GM12878 (cell line): Measurements from ENCODE around the gene LGI4. TPM values are rescaled to one million over a fixed set of nuclear protein-coding genes. Genes with fewer than 3 reads are reported as not detected.

Experiments
- ATAC-seq: fragments of 200-7000 bp; cut with Tn5 transposase; 3 replicates; pipeline ENCODE4 v1.9.1; 2020; ENCODE audit warnings: mild to moderate bottlenecking, moderate library complexity
- BruUV-seq: library from RNA; stranded (reverse); fragments of 400-500 nt; replicated peaks from 2 replicates; lab custom pipeline; 2021; lab: Mats Ljungman, UMichigan
- CTCF ChIA-PET: fragments of 300-600 bp; sonication (Branson Sonifier 250); formaldehyde crosslinking; extraction: SDS; loops from one replicate; lab custom pipeline; 2021; ENCODE audit warnings: inconsistent platforms; lab: Yijun Ruan, JAX
- POLR2A ChIA-PET: fragments of 350-600 bp; formaldehyde crosslinking; extraction: SDS; loops from one replicate; lab custom pipeline; 2021; ENCODE audit warnings: inconsistent platforms; lab: Charles Lee
- RAD21 ChIA-PET: fragments of 300-600 bp; sonication (Branson Sonifier 250); formaldehyde crosslinking; loops from one replicate; lab custom pipeline; 2023; ENCODE audit warnings: antibody characterized with exemption; ENCODE audit not compliant: unreplicated experiment; lab: Charles Lee
- SMC1A ChIA-PET: fragments of 300-600 bp; sonication (Branson Sonifier 250); formaldehyde crosslinking; loops from one replicate; lab custom pipeline; 2023; ENCODE audit not compliant: unreplicated experiment, uncharacterized antibody; lab: Charles Lee
- DNase-seq: peaks from one replicate; pipeline ENCODE4 v3.0.0-alpha.2; 2011; ENCODE audit warnings: low read depth, low spot score
- FAIRE-seq: peaks from 3 replicates; lab custom pipeline; 2011; peaks lifted over from hg19 to GRCh38; lab: Jason Lieb, UNC
- H2AFZ ChIP-seq: 2 replicates; pipeline ENCODE4 v1.6.0; 2011; ENCODE audit warnings: low read depth, low read length, control low read depth; ENCODE audit not compliant: control insufficient read depth
- H3K27ac ChIP-seq: 2 replicates; pipeline ENCODE4 v1.5.1; 2011; ENCODE audit warnings: control low read depth; ENCODE audit not compliant: control insufficient read depth, insufficient read depth
- H3K27me3 ChIP-seq, 2 experiments: replicated peaks in 1 of 2; 2 replicates each; pipeline versions ENCODE4 v1.6.0 to v1.6.1; 2011; ENCODE audit warnings: low read length in 1 of 2; ENCODE audit not compliant: control insufficient read depth in 2 of 2, insufficient read depth in 2 of 2
- H3K36me3 ChIP-seq, 2 experiments: 2 replicates each; pipeline ENCODE4 v1.5.1; 2011; ENCODE audit warnings: low read length in 1 of 2; ENCODE audit not compliant: control insufficient read depth in 2 of 2, insufficient read depth in 2 of 2
- H3K4me1 ChIP-seq: 2 replicates; pipeline ENCODE4 v1.6.1; 2011; ENCODE audit warnings: mild to moderate bottlenecking, low read length, moderate library complexity, mixed read lengths; ENCODE audit not compliant: control insufficient read depth, insufficient read depth
- H3K4me2 ChIP-seq: 2 replicates; pipeline ENCODE4 v1.6.0; 2011; ENCODE audit warnings: control low read depth; ENCODE audit not compliant: control insufficient read depth, insufficient read depth
- H3K4me3 ChIP-seq: fragments of 200-600 bp; sonication (generic); 2 replicates; pipeline ENCODE4 v1.5.1; 2016
- H3K79me2 ChIP-seq: 2 replicates; pipeline ENCODE4 v1.6.0; 2011; ENCODE audit warnings: low read length; ENCODE audit not compliant: control insufficient read depth, insufficient read depth
- H3K9ac ChIP-seq: 2 replicates; pipeline ENCODE4 v1.8.0; 2011; ENCODE audit warnings: low read length, control low read depth, mixed read lengths; ENCODE audit not compliant: control insufficient read depth, insufficient read depth
- H3K9me3 ChIP-seq: replicated peaks from 3 replicates; pipeline ENCODE4 v1.5.1; 2011; ENCODE audit warnings: mild to moderate bottlenecking, low read length; ENCODE audit not compliant: control insufficient read depth, insufficient read depth
- H4K20me1 ChIP-seq: 2 replicates; pipeline ENCODE4 v1.6.0; 2011; ENCODE audit not compliant: control insufficient read depth, insufficient read depth
- ATF7 ChIP-seq: fragments of 450-650 bp; IDR thresholded peaks from 2 replicates; pipeline ENCODE4 v1.6.1; 2016; ENCODE audit warnings: low read depth, mild to moderate bottlenecking
- BHLHE40 ChIP-seq, 2 experiments: fragments of 450-650 bp in 1 of 2; IDR thresholded peaks; 2 replicates each; pipeline ENCODE4 v1.6.1; 2011 to 2017; ENCODE audit warnings: low read depth in 2 of 2, borderline replicate concordance in 1 of 2, improper control_type of control experiment in 1 of 2, low read length in 1 of 2, mild to moderate bottlenecking in 1 of 2
- CHD2 ChIP-seq: IDR thresholded peaks from 2 replicates; pipeline ENCODE4 v1.6.1; 2011; ENCODE audit warnings: low read depth, low read length, improper control_type of control experiment, borderline replicate concordance
- HDAC6 ChIP-seq: fragments of 200-600 bp; sonication (generic); IDR thresholded peaks from one replicate; pipeline ENCODE4 v1.8.0; 2017; ENCODE audit warnings: antibody characterized with exemption; ENCODE audit not compliant: unreplicated experiment
- HDGF ChIP-seq: fragments of 450-650 bp; IDR thresholded peaks from 2 replicates; pipeline ENCODE4 v1.6.1; 2016; ENCODE audit warnings: antibody characterized with exemption
- IKZF1 ChIP-seq: fragments of 450-650 bp; conservative IDR thresholded peaks from 2 replicates; pipeline ENCODE4 v1.6.1; 2017; ENCODE audit warnings: antibody characterized with exemption, mild to moderate bottlenecking
- IKZF2 ChIP-seq, 2 experiments: fragments of 450-650 bp; IDR thresholded peaks; 2 replicates each; pipeline ENCODE4 v1.6.1; 2017; ENCODE audit warnings: mild to moderate bottlenecking in 2 of 2, moderate library complexity in 2 of 2
- KDM1A ChIP-seq: fragments of 200-600 bp; sonication (generic); IDR thresholded peaks from 2 replicates; pipeline ENCODE4 v1.6.1; 2016; ENCODE audit warnings: borderline replicate concordance
- MEF2B ChIP-seq: fragments of 450-650 bp; IDR thresholded peaks from 2 replicates; pipeline ENCODE4 v1.6.1; 2018; ENCODE audit warnings: mild to moderate bottlenecking, moderate library complexity; ENCODE audit not compliant: partially characterized antibody, poor library complexity, severe bottlenecking
- NFXL1 ChIP-seq: fragments of 450-650 bp; IDR thresholded peaks from 2 replicates; pipeline ENCODE4 v1.6.1; 2017; ENCODE audit warnings: antibody characterized with exemption, mild to moderate bottlenecking, borderline replicate concordance
- SIX5 ChIP-seq: IDR thresholded peaks from 2 replicates; pipeline ENCODE4 v1.6.1; 2011; ENCODE audit warnings: mild to moderate bottlenecking, low read depth, low read length, moderate library complexity; ENCODE audit not compliant: severe bottlenecking
- SRF ChIP-seq, 2 experiments: IDR thresholded peaks; 2 replicates each; pipeline ENCODE4 v1.6.1; 2011; ENCODE audit warnings: low read depth in 2 of 2, low read length in 2 of 2, mild to moderate bottlenecking in 1 of 2, moderate library complexity in 1 of 2
- TCF7 ChIP-seq: IDR thresholded peaks from 2 replicates; pipeline ENCODE4 v1.6.1; 2014; ENCODE audit warnings: antibody characterized with exemption, borderline replicate concordance
- ZNF24 ChIP-seq: fragments of 450-650 bp; IDR thresholded peaks from 2 replicates; pipeline ENCODE4 v1.6.1; 2017; ENCODE audit warnings: antibody characterized with exemption, mild to moderate bottlenecking
- WGBS: methylation state at CpG from one replicate; pipeline ENCODE4 v1.1.6; 2016; ENCODE audit warnings: low lambda C conversion rate; ENCODE audit not compliant: insufficient replicate concordance, insufficient coverage; ENCODE audit errors: missing lambda C conversion rate; 5-methylcytosine and 5-hydroxymethylcytosine counted together
- in situ Hi-C: fragments of 300-500 bp; cut with MboI; formaldehyde crosslinking; loops from 9 replicates; pipeline ENCODE4 v1.14.3; 2018; ENCODE audit warnings: mixed read lengths
- intact Hi-C: fragments of 100-400 bp; cut with micrococcal nuclease; formaldehyde crosslinking; loops from one replicate; pipeline ENCODE4 v1.14.2; 2022; ENCODE audit not compliant: unreplicated experiment
- polyA plus RNA-seq, 11 experiments: library from polyadenylated mRNA; depleted of rRNA in 4 of 11; unstranded in 6 of 11; stranded (reverse) in 5 of 11; fragments of >200 nt; fragmentation: Nextera tagmentation in 4 of 11; fragmentation: Illumina TruSeq in 1 of 11; extraction: Ambion mirVana in 4 of 11; extraction: Trizol in 1 of 11; gene quantifications; 1 replicate in 1 of 11; 2 replicates in 10 of 11; pipeline versions ENCODE4 v1.2.1 to v1.2.3, GENCODE V29; 2011 to 2016; ENCODE audit warnings: inconsistent platforms in 2 of 11, missing spikeins in 2 of 11, low read depth in 1 of 11
- total RNA-seq, 4 experiments: library from RNA; depleted of rRNA in 3 of 4; stranded (reverse); fragments of >200 nt in 3 of 4; fragmentation: Illumina TruSeq in 1 of 4; extraction: Trizol in 1 of 4; gene quantifications; 2 replicates each; pipeline versions ENCODE4 v1.2.1 to v1.2.3, GENCODE V29; 2013 to 2021
- TF ChIP-seq, protein P1 (sequence below): fragments of 450-650 bp; IDR thresholded peaks from 2 replicates; pipeline ENCODE4 v1.6.1; 2017; ENCODE audit warnings: mild to moderate bottlenecking, moderate library complexity
- TF ChIP-seq, protein P2 (sequence below): fragments of 450-650 bp; IDR thresholded peaks from 2 replicates; pipeline ENCODE4 v1.6.1; 2014; ENCODE audit warnings: mild to moderate bottlenecking
- TF ChIP-seq, protein P3 (sequence below): fragments of 150-350 bp; IDR thresholded peaks from 2 replicates; pipeline ENCODE4 v1.6.1; 2016; ENCODE audit warnings: low read depth, low read length

The LGI4 gene
- total and polyA plus RNA-seq, 10 of the 15 experiments (the other 5 are each of a cell fraction or from before 2014, with no cell fraction given): 0.11 TPM; not detected in 9

DNA sequence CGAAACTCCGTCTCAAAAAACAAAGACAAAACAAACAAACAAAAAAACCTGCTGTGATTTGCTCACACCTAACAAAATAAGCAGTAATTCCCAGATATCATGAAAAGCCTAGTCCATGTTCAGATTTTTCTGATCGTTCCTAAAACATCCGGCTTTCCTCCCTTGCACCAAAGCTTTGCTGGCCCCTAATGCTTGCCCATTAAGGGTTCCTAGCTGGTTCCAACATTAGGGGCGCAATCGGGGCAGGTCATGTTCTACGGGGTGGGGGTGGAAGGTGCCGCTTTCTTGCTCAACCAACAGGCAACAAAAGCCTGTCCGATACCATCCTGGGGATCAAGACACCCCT is 44.7 kb downstream of the LGI4 start:
- WGBS: 61% methylated on average over 9 of the region's 9 CpGs
- H3K4me1 ChIP-seq: peaks cover 18% of the 10 kb centered on the region
- H3K9me3 ChIP-seq: no peaks in the 10 kb centered on the region
- ChIA-PET CTCF (interaction anchor here (0.6 to 4.8 kb wide), 4 partner anchors 20 to 89 kb away, joined by 3 to 46 read pairs (median 4); no protein-coding TSS in a partner anchor), RAD21 (interaction anchor here (1.3 kb wide), 1 partner anchor 23 kb away, joined by 8 read pairs; no protein-coding TSS in a partner anchor), SMC1A (interaction anchor here (0.7 to 3.4 kb wide), 3 partner anchors 23 to 32 kb away, joined by 3 to 13 read pairs (median 3); no protein-coding TSS in a partner anchor), POLR2A (no interaction called here)
- no peak overlapping the region for H2AFZ ChIP-seq
- H3K4me2 ChIP-seq: no peak overlapping the region
- no peaks in the 10 kb centered on the region; a peak in 1 of 4 replicates for H3K27me3 ChIP-seq
- no peak overlapping the region for H3K27ac ChIP-seq
- DNase-seq (no peak), FAIRE-seq (no peak), ATAC-seq (no peak)
- H3K9ac ChIP-seq: no peak overlapping the region
- H3K79me2 ChIP-seq: no peaks in the 10 kb centered on the region
- no peaks in the 10 kb centered on the region for H3K36me3 ChIP-seq
- no TSS peak for BruUV-seq
- H4K20me1 ChIP-seq: no peaks in the 10 kb centered on the region
- intact Hi-C loops: loop anchor here (1.0 to 2.0 kb wide), 2 partner anchors 23 to 117 kb away; no protein-coding TSS in a partner anchor
- no peak overlapping the region for H3K4me3 ChIP-seq
- in situ Hi-C loops: no loop called here
- TF ChIP-seq MEF2B (no peak), CHD2 (no peak), ZNF24 (no peak), KDM1A (no peak), TCF7 (no peak), SRF (IDR thresholded peaks at IDR 0.05; ENCODE audit: low read depth in 2 of 2, low read length in 2 of 2) (no peak), SIX5 (no peak), HDGF (no peak), BHLHE40 (IDR thresholded peaks at IDR 0.05; ENCODE audit: borderline replicate concordance in 1 of 2, low read depth in 2 of 2, low read length in 1 of 2) (no peak), NFXL1 (no peak), IKZF1 (no peak), IKZF2 (IDR thresholded peaks at IDR 0.05) (no peak), ATF7 (no peak), HDAC6 (no peak)
- TF ChIP-seq, protein P1, sequence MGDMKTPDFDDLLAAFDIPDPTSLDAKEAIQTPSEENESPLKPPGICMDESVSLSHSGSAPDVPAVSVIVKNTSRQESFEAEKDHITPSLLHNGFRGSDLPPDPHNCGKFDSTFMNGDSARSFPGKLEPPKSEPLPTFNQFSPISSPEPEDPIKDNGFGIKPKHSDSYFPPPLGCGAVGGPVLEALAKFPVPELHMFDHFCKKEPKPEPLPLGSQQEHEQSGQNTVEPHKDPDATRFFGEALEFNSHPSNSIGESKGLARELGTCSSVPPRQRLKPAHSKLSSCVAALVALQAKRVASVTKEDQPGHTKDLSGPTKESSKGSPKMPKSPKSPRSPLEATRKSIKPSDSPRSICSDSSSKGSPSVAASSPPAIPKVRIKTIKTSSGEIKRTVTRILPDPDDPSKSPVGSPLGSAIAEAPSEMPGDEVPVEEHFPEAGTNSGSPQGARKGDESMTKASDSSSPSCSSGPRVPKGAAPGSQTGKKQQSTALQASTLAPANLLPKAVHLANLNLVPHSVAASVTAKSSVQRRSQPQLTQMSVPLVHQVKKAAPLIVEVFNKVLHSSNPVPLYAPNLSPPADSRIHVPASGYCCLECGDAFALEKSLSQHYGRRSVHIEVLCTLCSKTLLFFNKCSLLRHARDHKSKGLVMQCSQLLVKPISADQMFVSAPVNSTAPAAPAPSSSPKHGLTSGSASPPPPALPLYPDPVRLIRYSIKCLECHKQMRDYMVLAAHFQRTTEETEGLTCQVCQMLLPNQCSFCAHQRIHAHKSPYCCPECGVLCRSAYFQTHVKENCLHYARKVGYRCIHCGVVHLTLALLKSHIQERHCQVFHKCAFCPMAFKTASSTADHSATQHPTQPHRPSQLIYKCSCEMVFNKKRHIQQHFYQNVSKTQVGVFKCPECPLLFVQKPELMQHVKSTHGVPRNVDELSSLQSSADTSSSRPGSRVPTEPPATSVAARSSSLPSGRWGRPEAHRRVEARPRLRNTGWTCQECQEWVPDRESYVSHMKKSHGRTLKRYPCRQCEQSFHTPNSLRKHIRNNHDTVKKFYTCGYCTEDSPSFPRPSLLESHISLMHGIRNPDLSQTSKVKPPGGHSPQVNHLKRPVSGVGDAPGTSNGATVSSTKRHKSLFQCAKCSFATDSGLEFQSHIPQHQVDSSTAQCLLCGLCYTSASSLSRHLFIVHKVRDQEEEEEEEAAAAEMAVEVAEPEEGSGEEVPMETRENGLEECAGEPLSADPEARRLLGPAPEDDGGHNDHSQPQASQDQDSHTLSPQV: no peak
- TF ChIP-seq, protein P2, sequence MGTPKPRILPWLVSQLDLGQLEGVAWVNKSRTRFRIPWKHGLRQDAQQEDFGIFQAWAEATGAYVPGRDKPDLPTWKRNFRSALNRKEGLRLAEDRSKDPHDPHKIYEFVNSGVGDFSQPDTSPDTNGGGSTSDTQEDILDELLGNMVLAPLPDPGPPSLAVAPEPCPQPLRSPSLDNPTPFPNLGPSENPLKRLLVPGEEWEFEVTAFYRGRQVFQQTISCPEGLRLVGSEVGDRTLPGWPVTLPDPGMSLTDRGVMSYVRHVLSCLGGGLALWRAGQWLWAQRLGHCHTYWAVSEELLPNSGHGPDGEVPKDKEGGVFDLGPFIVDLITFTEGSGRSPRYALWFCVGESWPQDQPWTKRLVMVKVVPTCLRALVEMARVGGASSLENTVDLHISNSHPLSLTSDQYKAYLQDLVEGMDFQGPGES: no peak
- TF ChIP-seq, protein P3, sequence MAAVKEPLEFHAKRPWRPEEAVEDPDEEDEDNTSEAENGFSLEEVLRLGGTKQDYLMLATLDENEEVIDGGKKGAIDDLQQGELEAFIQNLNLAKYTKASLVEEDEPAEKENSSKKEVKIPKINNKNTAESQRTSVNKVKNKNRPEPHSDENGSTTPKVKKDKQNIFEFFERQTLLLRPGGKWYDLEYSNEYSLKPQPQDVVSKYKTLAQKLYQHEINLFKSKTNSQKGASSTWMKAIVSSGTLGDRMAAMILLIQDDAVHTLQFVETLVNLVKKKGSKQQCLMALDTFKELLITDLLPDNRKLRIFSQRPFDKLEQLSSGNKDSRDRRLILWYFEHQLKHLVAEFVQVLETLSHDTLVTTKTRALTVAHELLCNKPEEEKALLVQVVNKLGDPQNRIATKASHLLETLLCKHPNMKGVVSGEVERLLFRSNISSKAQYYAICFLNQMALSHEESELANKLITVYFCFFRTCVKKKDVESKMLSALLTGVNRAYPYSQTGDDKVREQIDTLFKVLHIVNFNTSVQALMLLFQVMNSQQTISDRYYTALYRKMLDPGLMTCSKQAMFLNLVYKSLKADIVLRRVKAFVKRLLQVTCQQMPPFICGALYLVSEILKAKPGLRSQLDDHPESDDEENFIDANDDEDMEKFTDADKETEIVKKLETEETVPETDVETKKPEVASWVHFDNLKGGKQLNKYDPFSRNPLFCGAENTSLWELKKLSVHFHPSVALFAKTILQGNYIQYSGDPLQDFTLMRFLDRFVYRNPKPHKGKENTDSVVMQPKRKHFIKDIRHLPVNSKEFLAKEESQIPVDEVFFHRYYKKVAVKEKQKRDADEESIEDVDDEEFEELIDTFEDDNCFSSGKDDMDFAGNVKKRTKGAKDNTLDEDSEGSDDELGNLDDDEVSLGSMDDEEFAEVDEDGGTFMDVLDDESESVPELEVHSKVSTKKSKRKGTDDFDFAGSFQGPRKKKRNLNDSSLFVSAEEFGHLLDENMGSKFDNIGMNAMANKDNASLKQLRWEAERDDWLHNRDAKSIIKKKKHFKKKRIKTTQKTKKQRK: no peak
